CD14-positive monocyte (primary cell): ENCODE results near the gene MCC. TPM values are rescaled to one million over a fixed set of nuclear protein-coding genes. Genes with fewer than 3 reads are reported as not detected.

ENCODE experiments used
- DNase-seq, 3 donors: peaks; one replicate each; pipeline ENCODE4 v3.0.0-alpha.2; 2011 to 2022
- H2AFZ ChIP-seq: 2 replicates; pipeline ENCODE4 v1.6.0; 2012; ENCODE audit warnings: mild to moderate bottlenecking, low read depth, low read length, inconsistent platforms; ENCODE audit not compliant: insufficient read depth, poor library complexity, severe bottlenecking
- H3K27ac ChIP-seq, 2 donors: 1 replicate in 1 of 2; 2 replicates in 1 of 2; pipeline ENCODE4 v1.5.1; 2012 to 2013; ENCODE audit warnings: low read length in 2 of 2, control low read depth in 1 of 2, inconsistent platforms in 1 of 2, low read depth in 1 of 2, mild to moderate bottlenecking in 1 of 2
- H3K27me3 ChIP-seq, 2 donors: one replicate each; pipeline versions ENCODE4 v1.6.0 to v1.6.1; 2011 to 2013; ENCODE audit warnings: low read length in 2 of 2; ENCODE audit not compliant: control insufficient read depth in 2 of 2, insufficient read depth in 2 of 2
- H3K36me3 ChIP-seq, 2 donors: replicated peaks in 1 of 2; 1 replicate in 1 of 2; 2 replicates in 1 of 2; pipeline versions ENCODE4 v1.5.1 to v1.6.1; 2012 to 2013; ENCODE audit warnings: low read length in 2 of 2, control low read depth in 1 of 2, inconsistent platforms in 1 of 2, mild to moderate bottlenecking in 1 of 2; ENCODE audit not compliant: insufficient read depth in 2 of 2, control insufficient read depth in 1 of 2
- H3K4me1 ChIP-seq, 2 donors: 1 replicate in 1 of 2; 2 replicates in 1 of 2; pipeline versions ENCODE4 v1.5.1 to v1.6.1; 2012 to 2013; ENCODE audit warnings: low read length in 2 of 2, control low read depth in 1 of 2, inconsistent platforms in 1 of 2, mild to moderate bottlenecking in 1 of 2, moderate library complexity in 1 of 2; ENCODE audit not compliant: insufficient read depth in 2 of 2, control insufficient read depth in 1 of 2
- H3K4me2 ChIP-seq: replicated peaks from 2 replicates; pipeline ENCODE3; 2012; ENCODE audit warnings: low read length, moderate library complexity, mild to moderate bottlenecking; ENCODE audit not compliant: poor library complexity, severe bottlenecking; ENCODE audit errors: extremely low read depth
- H3K4me3 ChIP-seq, 3 experiments: fragments of 200-600 bp in 1 of 3; sonication (generic) in 1 of 3; replicated peaks in 1 of 3; 1 replicate in 2 of 3; 2 replicates in 1 of 3; pipeline ENCODE4 v1.5.1; 2011 to 2013; ENCODE audit warnings: low read length in 3 of 3, mild to moderate bottlenecking in 3 of 3, control low read depth in 2 of 3, low read depth in 2 of 3, inconsistent platforms in 1 of 3, moderate library complexity in 1 of 3
- H3K79me2 ChIP-seq: 2 replicates; pipeline ENCODE4 v1.6.0; 2012; ENCODE audit warnings: mild to moderate bottlenecking, control low read depth, inconsistent platforms, low read length, moderate library complexity; ENCODE audit not compliant: insufficient read depth
- H3K9ac ChIP-seq: 2 replicates; pipeline ENCODE4 v1.6.0; 2017; ENCODE audit warnings: low read length, mild to moderate bottlenecking; ENCODE audit not compliant: insufficient read depth, poor library complexity, severe bottlenecking
- H3K9me3 ChIP-seq, 2 donors: replicated peaks in 1 of 2; 1 replicate in 1 of 2; 2 replicates in 1 of 2; pipeline versions ENCODE4 v1.5.1 to v1.6.1; 2012 to 2013; ENCODE audit warnings: low read length in 2 of 2, control low read depth in 1 of 2; ENCODE audit not compliant: control insufficient read depth in 1 of 2, insufficient read depth in 1 of 2
- H4K20me1 ChIP-seq: 2 replicates; pipeline ENCODE4 v1.6.0; 2012; ENCODE audit warnings: mild to moderate bottlenecking, low read length, control low read depth, moderate library complexity; ENCODE audit not compliant: insufficient read depth
- H3K27ac Mint-ChIP-seq, 7 donors: one replicate each; pipeline ENCODE4 v1.8.0; 2020; ENCODE audit warnings: mild to moderate bottlenecking in 7 of 7, mixed read lengths in 7 of 7, moderate library complexity in 6 of 7, inconsistent platforms in 2 of 7
- H3K27me3 Mint-ChIP-seq, 3 donors: one replicate each; pipeline ENCODE4 v1.8.0; 2021 to 2022; ENCODE audit warnings: low read depth in 3 of 3, mild to moderate bottlenecking in 3 of 3, mixed read lengths in 3 of 3, moderate library complexity in 3 of 3, inconsistent platforms in 1 of 3
- H3K36me3 Mint-ChIP-seq, 2 donors: one replicate each; pipeline ENCODE4 v1.8.0; 2020; ENCODE audit warnings: mixed read lengths in 2 of 2, inconsistent platforms in 1 of 2, mild to moderate bottlenecking in 1 of 2
- H3K4me1 Mint-ChIP-seq: one replicate; pipeline ENCODE4 v1.8.0; 2020; ENCODE audit warnings: mild to moderate bottlenecking, mixed read lengths
- H3K4me3 Mint-ChIP-seq, 2 donors: one replicate each; pipeline ENCODE4 v1.8.0; 2020; ENCODE audit warnings: mild to moderate bottlenecking in 2 of 2, mixed read lengths in 2 of 2, moderate library complexity in 1 of 2
- H3K9me3 Mint-ChIP-seq, 7 donors: one replicate each; pipeline ENCODE4 v1.8.0; 2020 to 2022; ENCODE audit warnings: mixed read lengths in 7 of 7, mild to moderate bottlenecking in 6 of 7, moderate library complexity in 6 of 7, inconsistent platforms in 2 of 7
- WGBS: methylation state at CpG from one replicate; pipeline ENCODE4 v1.1.5; 2013; ENCODE audit warnings: missing lambda C conversion rate; ENCODE audit not compliant: insufficient coverage; 5-methylcytosine and 5-hydroxymethylcytosine counted together
- intact Hi-C, 2 donors: fragments of 100-400 bp; cut with micrococcal nuclease; formaldehyde crosslinking; loops; one replicate each; pipeline versions ENCODE4 v1.15.0 to v1.15.1; 2023
- polyA plus RNA-seq, 3 donors: library from polyadenylated mRNA; depleted of rRNA in 1 of 3; unstranded in 2 of 3; stranded (reverse) in 1 of 3; fragments of 300-500 nt in 2 of 3; fragments of >200 nt in 1 of 3; fragmentation: Illumina TruSeq in 2 of 3; gene quantifications; 1 replicate in 2 of 3; 2 replicates in 1 of 3; pipeline ENCODE4 v1.2.3, GENCODE V29; 2012 to 2021
- TF ChIP-seq, protein P1 (sequence below): fragments of 200-600 bp; IDR thresholded peaks from one replicate; pipeline ENCODE4 v1.8.0; 2022; ENCODE audit warnings: antibody characterized with exemption, mild to moderate bottlenecking

Gene MCC
- polyA plus RNA-seq, 3 donors = 0.09 TPM; not detected in 2

- Histone ChIP-seq H3K9me3 (no peaks in the 10 kb centered on the region), H3K4me3 (no peak overlapping the region), H3K9ac (no peak overlapping the region), H3K27me3 (no peaks in the 10 kb centered on the region), H3K4me1 (no peaks in the 10 kb centered on the region), H3K27ac (no peak overlapping the region), H3K79me2 (no peaks in the 10 kb centered on the region), H4K20me1 (no peaks in the 10 kb centered on the region), H3K4me2 (no peak overlapping the region), H2AFZ (no peak overlapping the region), H3K36me3 (no peaks in the 10 kb centered on the region)
- H3K4me3 Mint-ChIP-seq = no peak overlapping the region
- H3K36me3 Mint-ChIP-seq = no peaks in the 10 kb centered on the region
- no peak overlapping the region for H3K27ac Mint-ChIP-seq
- TF ChIP-seq, protein P1, sequence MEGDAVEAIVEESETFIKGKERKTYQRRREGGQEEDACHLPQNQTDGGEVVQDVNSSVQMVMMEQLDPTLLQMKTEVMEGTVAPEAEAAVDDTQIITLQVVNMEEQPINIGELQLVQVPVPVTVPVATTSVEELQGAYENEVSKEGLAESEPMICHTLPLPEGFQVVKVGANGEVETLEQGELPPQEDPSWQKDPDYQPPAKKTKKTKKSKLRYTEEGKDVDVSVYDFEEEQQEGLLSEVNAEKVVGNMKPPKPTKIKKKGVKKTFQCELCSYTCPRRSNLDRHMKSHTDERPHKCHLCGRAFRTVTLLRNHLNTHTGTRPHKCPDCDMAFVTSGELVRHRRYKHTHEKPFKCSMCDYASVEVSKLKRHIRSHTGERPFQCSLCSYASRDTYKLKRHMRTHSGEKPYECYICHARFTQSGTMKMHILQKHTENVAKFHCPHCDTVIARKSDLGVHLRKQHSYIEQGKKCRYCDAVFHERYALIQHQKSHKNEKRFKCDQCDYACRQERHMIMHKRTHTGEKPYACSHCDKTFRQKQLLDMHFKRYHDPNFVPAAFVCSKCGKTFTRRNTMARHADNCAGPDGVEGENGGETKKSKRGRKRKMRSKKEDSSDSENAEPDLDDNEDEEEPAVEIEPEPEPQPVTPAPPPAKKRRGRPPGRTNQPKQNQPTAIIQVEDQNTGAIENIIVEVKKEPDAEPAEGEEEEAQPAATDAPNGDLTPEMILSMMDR = no peak
- WGBS = 87% methylated on average over 4 of the region's 9 CpGs
- H3K27me3 Mint-ChIP-seq = peaks cover 3 to 5% (median 3%) of the 10 kb centered on the region in 3 donors
- intact Hi-C loops = no loop called here
- no peak for DNase-seq
- no peaks in the 10 kb centered on the region for H3K4me1 Mint-ChIP-seq
- H3K9me3 Mint-ChIP-seq = no peaks in the 10 kb centered on the region
Measured at GRCh38 chr5:113038714-113039113, 449.5 kb downstream of the MCC start.

DNA sequence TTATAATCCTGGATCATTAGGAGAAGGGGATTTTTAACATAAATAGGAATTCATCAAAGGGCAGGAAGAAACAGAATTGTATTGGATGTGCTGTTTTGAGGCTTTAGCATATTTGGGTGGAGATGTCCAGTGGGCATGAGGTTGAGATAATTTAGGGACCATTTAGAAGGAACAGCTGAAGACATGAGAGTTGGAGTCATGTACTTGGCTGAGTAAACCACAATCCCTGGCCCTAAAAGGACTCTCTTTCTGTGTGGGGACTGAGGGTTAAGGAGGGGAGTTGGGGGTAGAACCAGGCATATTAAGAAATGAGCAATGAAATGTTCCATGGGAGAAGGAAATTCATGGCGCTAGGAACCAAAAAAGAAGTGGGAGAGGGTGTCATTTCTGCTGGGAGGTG is 450.1 kb downstream of the MCC start:
- no peaks in the 10 kb centered on the region for H3K79me2 ChIP-seq
- H4K20me1 ChIP-seq = no peaks in the 10 kb centered on the region
- no peaks in the 10 kb centered on the region for H3K9me3 ChIP-seq
- H3K4me1 ChIP-seq = no peaks in the 10 kb centered on the region
- H3K36me3 ChIP-seq = no peaks in the 10 kb centered on the region
- no peak overlapping the region for H3K4me3 ChIP-seq
- no peaks in the 10 kb centered on the region for H3K9me3 Mint-ChIP-seq
- TF ChIP-seq, protein P1 = no peak
- no peak overlapping the region for H3K4me3 Mint-ChIP-seq
- H3K4me1 Mint-ChIP-seq = no peaks in the 10 kb centered on the region
- 88% methylated on average over 1 of the region's 1 CpG for WGBS
- intact Hi-C loops = no loop called here
- H3K36me3 Mint-ChIP-seq = no peaks in the 10 kb centered on the region
- H3K27me3 Mint-ChIP-seq = peaks cover 3 to 5% (median 3%) of the 10 kb centered on the region in 3 donors
- DNase-seq = no peak
- no peak overlapping the region for H3K27ac ChIP-seq
- no peaks in the 10 kb centered on the region for H3K27me3 ChIP-seq
- no peak overlapping the region for H2AFZ ChIP-seq
- no peak overlapping the region for H3K4me2 ChIP-seq
- H3K9ac ChIP-seq = no peak overlapping the region
- H3K27ac Mint-ChIP-seq = no peak overlapping the region
